Transverse colon (tissue), 3 donors: ENCODE data around the gene N4BP2.

ENCODE experiments used
- POLR2A ChIP-seq: fragments of 450-650 bp; IDR thresholded peaks from one replicate; pipeline ENCODE4 v1.6.1; 2016; ENCODE audit warnings: antibody characterized with exemption, mild to moderate bottlenecking, moderate library complexity
- POLR2AphosphoS5 ChIP-seq, 3 donors: sonication (generic); formaldehyde crosslinking; IDR thresholded peaks; one replicate each; pipeline ENCODE4 v1.6.1; 2016; ENCODE audit warnings: antibody characterized with exemption in 3 of 3

DNA sequence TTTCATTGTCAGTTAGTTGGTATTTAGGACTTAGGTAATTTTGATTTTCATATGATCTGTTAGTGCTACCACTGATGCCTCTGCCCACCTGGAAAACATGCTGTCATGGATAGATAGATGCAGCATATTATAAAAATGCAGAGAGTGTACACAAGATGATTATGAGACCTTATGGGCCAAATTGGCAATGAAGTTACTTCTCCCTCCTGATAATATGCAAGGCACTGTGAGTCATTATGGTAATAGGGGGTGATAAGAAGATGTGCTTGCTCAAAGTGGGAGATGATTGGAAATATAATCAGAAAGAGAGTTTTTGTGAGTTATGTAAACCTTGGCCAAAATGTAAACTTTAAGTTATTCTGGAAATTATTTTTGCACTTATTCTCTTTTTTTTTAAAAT lies 83.5 kb downstream of the N4BP2 start:
- TF ChIP-seq POLR2AphosphoS5 (IDR thresholded peaks at IDR 0.05) (no peak), POLR2A (no peak)
